ENCODE results near the gene CENPS. TPM values are rescaled to one million over a fixed set of nuclear protein-coding genes. Genes with fewer than 3 reads are reported as not detected.

Gene CENPS
- total and polyA plus RNA-seq, 2 experiments from 2014 or later: 8.8 to 21.1 TPM

- peak within 1 kb of the TSS; percentile 65 for H3K4me2 ChIP-seq
- TF ChIP-seq CTCF (IDR thresholded peaks at IDR 0.05; ENCODE audit: poor library complexity): no peak
Observed at GRCh38 chr1:10449751-10450150, 19.5 kb downstream of the CENPS start, which contains the start of gene CORT. Gene CORT (plus strand): TSS chr1:10450031. CDS start chr1:10450224, 193 bp downstream.

GRCh38 chr1:10450156-10450814 is 20.1 kb downstream of the CENPS start:
- H2AFZ ChIP-seq: no peak overlapping the region
- no peaks in the 10 kb centered on the region for H3K9me3 ChIP-seq (ENCODE audit: low read depth)
- H3K79me2 ChIP-seq: no peaks in the 10 kb centered on the region
- H3K4me1 ChIP-seq (ENCODE audit: insufficient read depth): peaks cover 10% of the 10 kb centered on the region
- H3K27me3 ChIP-seq: no peaks in the 10 kb centered on the region
- H3K36me3 ChIP-seq (replicated peaks; ENCODE audit: insufficient read depth, low read depth): no peaks in the 10 kb centered on the region
- peak overlapping the region; percentile 65 for H3K4me2 ChIP-seq
- 87% methylated on average over 21 of the region's 21 CpGs for WGBS (ENCODE audit: low lambda C conversion rate, missing lambda C conversion rate)
- no peak for DNase-seq (ENCODE audit: low spot score)
- no peak overlapping the region for H3K4me3 ChIP-seq
- no peaks in the 10 kb centered on the region for H4K20me1 ChIP-seq (ENCODE audit: insufficient read depth, poor library complexity, severe bottlenecking)
- no peak for TF ChIP-seq EZH2phosphoT487 (IDR thresholded peaks at IDR 0.05; ENCODE audit: low read depth, severe bottlenecking, unreplicated experiment)
- TF ChIP-seq CTCF (IDR thresholded peaks at IDR 0.05; ENCODE audit: poor library complexity): no peak
- no peak for TF ChIP-seq EZH2 (IDR thresholded peaks at IDR 0.05; ENCODE audit: borderline replicate concordance)
- H3K9me2 ChIP-seq (replicated peaks; ENCODE audit: insufficient read depth): no peaks in the 10 kb centered on the region
- no peak overlapping the region for H3K27ac ChIP-seq

More at GRCh38 chr1:10449751-10450150, 19.5 kb downstream of the CENPS start, which contains the start of gene CORT:
- no peaks in the 10 kb centered on the region for H3K79me2 ChIP-seq
- H2AFZ ChIP-seq: no peak within 1 kb of the TSS
- H3K4me1 ChIP-seq (ENCODE audit: insufficient read depth): peaks cover 10% of the 10 kb centered on the region
- H3K27ac ChIP-seq: peak within 1 kb of the TSS; percentile 32
- 91% methylated on average over 10 of the region's 10 CpGs for WGBS (ENCODE audit: low lambda C conversion rate, missing lambda C conversion rate)
- H3K4me3 ChIP-seq: no peak within 1 kb of the TSS
- no peaks in the 10 kb centered on the region for H3K36me3 ChIP-seq (replicated peaks; ENCODE audit: insufficient read depth, low read depth)
- H3K9me2 ChIP-seq (replicated peaks; ENCODE audit: insufficient read depth): no peaks in the 10 kb centered on the region
- no peak for DNase-seq (ENCODE audit: low spot score)
- no peaks in the 10 kb centered on the region for H4K20me1 ChIP-seq (ENCODE audit: insufficient read depth, poor library complexity, severe bottlenecking)
- H3K9me3 ChIP-seq (ENCODE audit: low read depth): no peaks in the 10 kb centered on the region
- no peaks in the 10 kb centered on the region for H3K27me3 ChIP-seq

DNA sequence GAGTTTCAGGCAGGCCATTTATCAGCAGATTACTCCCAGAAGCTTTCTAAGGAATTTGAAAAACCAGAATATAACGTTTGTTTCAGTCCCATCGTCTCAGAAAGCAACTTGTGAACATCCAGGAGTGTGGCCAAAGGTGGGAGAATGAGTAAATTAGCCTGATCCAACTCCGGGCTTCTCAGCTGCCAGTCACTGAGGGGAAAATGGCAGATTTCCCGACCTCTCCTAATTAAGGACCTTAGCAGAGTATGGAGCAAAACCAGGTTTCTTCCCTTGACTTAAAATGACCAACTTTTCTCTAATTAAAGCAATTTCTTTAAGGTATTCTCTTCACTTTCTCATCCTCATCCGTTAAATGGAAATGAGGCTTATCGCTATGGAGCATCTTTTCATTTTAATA is 20.6 kb downstream of the CENPS start:
- Histone ChIP-seq H3K9me3 (ENCODE audit: low read depth) (no peaks in the 10 kb centered on the region), H3K79me2 (no peaks in the 10 kb centered on the region), H3K9me2 (replicated peaks; ENCODE audit: insufficient read depth) (no peaks in the 10 kb centered on the region), H2AFZ (no peak overlapping the region), H3K4me1 (ENCODE audit: insufficient read depth) (peaks cover 10% of the 10 kb centered on the region), H3K27me3 (no peaks in the 10 kb centered on the region), H4K20me1 (ENCODE audit: insufficient read depth, poor library complexity, severe bottlenecking) (no peaks in the 10 kb centered on the region), H3K36me3 (replicated peaks; ENCODE audit: insufficient read depth, low read depth) (no peaks in the 10 kb centered on the region), H3K27ac (peak overlapping the region; percentile 32), H3K4me2 (peak overlapping the region; percentile 65), H3K4me3 (no peak overlapping the region)
- 50% methylated on average over 6 of the region's 6 CpGs for WGBS (ENCODE audit: low lambda C conversion rate, missing lambda C conversion rate)
- no peak for DNase-seq (ENCODE audit: low spot score)
- TF ChIP-seq EZH2 (IDR thresholded peaks at IDR 0.05; ENCODE audit: borderline replicate concordance) (no peak), EZH2phosphoT487 (IDR thresholded peaks at IDR 0.05; ENCODE audit: low read depth, severe bottlenecking, unreplicated experiment) (no peak), CTCF (IDR thresholded peaks at IDR 0.05; ENCODE audit: poor library complexity) (no peak)

All from hepatocyte (in vitro differentiated cells).